IPS DF 19.7 (cell line): ENCODE data around the gene SYP.

Experiments
- DNase-seq: peaks from one replicate; pipeline ENCODE4 v3.0.0-alpha.2; 2013; ENCODE audit warnings: low read depth, low spot score

Gene SYP

DNA sequence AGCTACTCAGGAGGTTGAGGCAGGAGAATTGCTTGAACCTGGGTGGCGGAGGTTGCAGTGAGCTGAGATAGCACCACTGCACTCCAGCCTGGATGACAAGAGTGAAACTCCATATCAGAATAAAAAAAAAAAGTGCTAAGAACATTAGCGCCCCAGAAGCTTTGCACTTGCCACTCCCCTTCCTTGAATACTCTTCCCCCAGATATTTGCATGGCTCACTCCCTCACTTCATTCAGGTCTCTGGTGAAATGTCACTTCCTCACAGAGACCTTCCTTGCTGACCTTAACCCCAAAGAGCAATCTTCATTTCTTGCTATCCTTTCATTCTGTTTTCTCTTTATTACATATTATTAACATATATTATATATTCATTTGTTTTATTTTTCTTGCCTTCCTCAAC, 21.9 kb upstream of the SYP start:
- no peak for DNase-seq

DNA sequence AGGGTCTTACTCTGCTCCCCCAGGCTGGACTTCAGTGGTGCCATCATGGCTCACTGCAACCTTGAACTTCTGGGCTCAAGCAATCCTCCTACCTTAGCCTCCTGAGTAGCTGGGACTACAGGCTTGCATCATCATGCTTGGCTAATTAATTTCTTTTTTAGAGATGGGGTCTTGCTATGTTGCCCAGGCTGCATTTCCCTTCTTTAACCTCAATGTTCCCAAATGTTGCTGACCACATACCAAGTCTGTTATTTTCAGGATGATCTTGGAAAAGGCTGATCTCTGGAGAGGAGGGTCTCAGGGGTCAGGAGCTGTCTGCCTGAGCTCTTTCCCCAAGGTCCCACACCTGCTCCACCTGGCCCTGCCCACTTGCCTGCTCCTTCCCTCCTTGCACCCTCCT, 20.1 kb upstream of the SYP start:
- no peak for DNase-seq

DNA sequence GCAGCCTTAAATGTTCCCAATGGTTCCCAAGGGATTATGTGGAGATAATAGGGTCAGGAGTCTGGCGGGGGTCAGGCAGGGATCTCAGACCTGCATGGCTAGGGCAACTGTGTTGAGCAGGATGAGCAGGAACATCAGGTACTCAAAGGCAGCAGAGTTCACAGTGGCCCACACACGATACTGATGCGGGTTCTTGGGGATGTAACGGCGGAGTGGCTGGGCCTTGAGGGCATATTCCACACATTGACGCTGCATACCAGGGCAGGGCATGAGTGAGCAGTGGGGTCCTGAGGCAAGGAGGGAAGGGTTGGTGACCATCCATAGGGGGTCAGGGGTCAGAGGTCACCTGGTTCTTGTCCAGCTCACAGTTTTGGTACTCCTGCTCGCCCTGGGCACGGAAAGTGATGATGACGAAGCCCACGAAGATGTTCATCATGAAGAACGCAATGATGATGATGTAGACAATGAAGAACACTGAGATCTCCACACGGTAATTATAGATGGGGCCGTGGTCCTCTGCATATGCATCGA, 15.1 kb upstream of the SYP start:
- DNase-seq, result no peak

DNA sequence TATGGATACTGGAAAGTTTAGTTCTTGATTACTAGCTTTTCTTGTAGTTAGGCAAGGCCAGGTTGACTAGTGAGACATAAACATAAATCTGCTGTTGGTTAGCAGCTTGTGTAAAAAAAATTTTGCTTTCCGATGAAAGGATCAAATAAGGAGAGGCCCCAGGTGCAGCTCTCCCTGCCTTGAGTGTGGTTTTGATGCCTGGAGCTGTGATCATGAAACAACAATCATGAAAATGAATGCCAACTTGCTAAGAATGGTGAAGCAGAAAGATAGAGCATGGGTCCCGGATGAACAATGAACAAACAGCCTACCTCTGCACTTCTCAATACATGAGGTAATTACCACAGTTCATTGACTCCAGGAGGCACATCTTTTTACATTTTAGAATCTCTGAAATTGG, 14.4 kb upstream of the SYP start:
- DNase-seq, result no peak

- DNase-seq, result no peak
Observed at GRCh38 chrX:49212861-49213260, 12.9 kb upstream of the SYP start.

GRCh38 chrX:49212209-49212608, 12.2 kb upstream of the SYP start:
- no peak for DNase-seq

GRCh38 chrX:49211074-49211473, 11.1 kb upstream of the SYP start:
- DNase-seq, result no peak

- DNase-seq, result no peak
Observed at GRCh38 chrX:49210406-49210805, 10.4 kb upstream of the SYP start.

- no peak for DNase-seq
Observed at GRCh38 chrX:49209434-49210251, 9.7 kb upstream of the SYP start.

DNA sequence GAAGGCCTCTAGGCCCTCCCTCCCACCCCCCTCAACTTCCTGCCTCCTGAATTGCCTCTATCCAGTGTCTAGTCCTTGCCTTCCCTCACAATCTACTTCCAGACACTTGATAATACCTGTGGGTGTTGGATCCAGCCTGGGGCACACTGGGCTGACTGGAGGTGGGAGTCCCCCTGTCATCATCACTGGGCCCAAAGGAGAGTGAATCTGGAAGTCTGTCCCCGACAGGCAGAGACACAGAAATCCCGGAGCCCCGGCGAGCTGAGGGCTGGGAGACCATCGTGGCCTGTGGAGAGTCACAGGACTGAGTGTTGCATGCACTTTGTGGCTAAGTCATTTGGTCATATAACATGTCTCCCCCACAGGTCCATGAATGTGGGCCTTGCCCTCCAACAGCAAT, 8.4 kb upstream of the SYP start:
- no peak for DNase-seq

DNA sequence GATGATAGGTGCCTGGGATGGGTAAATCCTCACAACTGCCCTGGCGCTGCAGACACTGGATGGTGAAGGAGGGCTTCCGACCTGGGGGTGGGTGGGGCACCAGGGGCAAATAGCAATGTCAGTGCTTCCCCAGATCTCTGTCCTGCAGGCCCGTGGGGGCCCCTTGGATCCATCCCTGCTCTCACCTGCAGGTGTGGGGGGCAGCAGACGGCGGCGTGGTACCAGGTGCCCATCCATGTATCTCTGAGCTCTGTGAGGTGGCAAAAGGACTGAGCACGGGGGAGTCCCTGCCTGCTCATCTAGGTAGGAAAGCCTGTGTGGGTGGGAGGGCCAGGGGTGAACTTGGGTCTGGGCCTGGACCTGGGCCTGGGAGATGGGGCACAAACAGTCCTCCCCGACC, 6.5 kb upstream of the SYP start:
- DNase-seq, result no peak

GRCh38 chrX:49205443-49205842, 5.5 kb upstream of the SYP start:
- DNase-seq, result no peak

- no peak for DNase-seq
Observed at GRCh38 chrX:49204709-49205108, 4.7 kb upstream of the SYP start.

DNA sequence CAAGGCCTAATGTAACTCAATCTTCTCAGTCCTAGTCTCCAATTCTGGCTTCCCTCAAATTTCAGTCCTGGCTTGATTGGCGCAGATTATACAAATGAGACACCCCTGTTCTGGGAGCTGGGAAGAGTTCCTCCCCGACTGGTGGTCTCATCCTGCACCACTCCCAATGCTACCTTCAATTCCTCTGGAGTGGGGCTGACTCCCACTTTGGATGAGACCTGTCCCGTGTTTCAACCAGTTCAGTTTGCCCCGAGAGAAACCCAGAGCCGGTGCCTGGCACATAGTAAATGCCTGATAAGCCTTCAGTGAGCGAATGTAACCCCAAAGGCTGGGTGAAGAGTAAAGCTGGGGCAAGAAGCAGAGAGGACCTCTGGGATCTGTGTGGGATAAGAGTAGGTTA, 4.0 kb upstream of the SYP start:
- no peak for DNase-seq

- no peak for DNase-seq
Observed at GRCh38 chrX:49203536-49203935, 3.5 kb upstream of the SYP start.

GRCh38 chrX:49202022-49202421, 2.0 kb upstream of the SYP start:
- DNase-seq, result no peak

- no peak for DNase-seq
Observed at GRCh38 chrX:49199315-49199595, 738 bp downstream of the SYP start.

DNA sequence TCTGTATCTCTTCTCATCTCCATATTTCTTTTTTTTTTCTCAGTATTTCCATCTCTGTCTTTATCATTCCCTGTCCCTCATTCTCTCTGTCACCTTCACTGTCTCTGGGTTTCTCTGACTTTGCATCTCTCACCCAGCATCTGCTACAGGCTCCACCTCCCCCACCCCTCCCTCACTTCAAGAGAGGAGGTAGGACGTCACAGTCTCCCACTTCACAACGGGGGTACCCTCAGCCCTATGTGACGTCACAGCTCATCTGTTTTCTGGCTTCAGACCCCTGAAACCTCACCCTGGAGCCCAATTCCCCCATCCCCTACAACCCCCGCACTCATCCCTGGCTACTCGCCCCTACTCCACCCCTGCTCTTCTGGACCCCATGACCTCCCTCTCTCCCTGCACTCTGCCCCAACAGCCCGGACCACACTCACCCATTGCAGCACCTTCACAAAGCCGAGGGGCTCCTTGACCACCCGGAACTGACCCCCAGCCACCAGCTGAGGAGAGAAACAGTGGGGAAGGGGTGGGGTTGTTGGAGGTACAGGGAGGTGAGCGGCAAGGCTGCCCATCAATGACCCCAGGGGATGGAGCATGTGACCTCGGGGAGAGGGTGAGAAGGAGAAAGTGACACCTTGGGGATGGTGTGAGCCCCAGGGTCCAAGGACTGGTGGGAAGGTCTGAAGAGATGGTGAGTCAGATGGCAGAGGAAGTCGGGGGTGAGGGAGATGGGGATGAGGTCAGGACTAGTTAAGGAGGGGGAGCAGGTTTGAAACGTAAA, 1.3 kb downstream of the SYP start:
- no peak for DNase-seq

- DNase-seq, result no peak
Observed at GRCh38 chrX:49197543-49198087, 2.4 kb downstream of the SYP start.

DNA sequence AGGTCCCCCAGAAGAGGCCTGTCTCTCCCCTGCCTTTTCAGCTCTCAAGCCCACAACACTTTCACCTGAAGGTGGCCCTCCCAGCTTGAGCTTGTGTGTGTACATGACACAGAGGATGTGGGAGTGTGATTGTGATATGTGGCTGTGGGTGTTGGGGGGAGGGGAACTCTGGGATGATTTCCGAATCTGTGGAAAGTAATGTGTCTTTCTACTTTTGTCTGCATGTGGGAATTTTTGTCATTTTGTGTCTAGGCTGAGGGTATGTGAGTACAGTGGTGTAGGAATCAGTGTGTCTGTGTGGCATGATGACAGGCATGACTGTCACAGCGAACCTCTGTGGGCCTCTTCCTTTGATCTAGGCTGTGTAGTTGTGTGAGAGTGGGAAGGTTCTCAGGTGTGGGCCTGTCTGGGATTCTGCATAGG, 6.4 kb downstream of the SYP start:
- DNase-seq, result no peak

GRCh38 chrX:49192722-49193328, 7.2 kb downstream of the SYP start:
- DNase-seq, result no peak

- DNase-seq, result no peak
Observed at GRCh38 chrX:49191574-49192011, 8.4 kb downstream of the SYP start.
